B cell (primary cell): ENCODE measurements around the gene ERBB2.

Experiments used
- EZH2 ChIP-seq: IDR thresholded peaks from 2 replicates; pipeline ENCODE4 v1.6.1; 2012; ENCODE audit warnings: borderline replicate concordance, low read depth, mild to moderate bottlenecking, moderate library complexity, low read length; ENCODE audit not compliant: insufficient read depth, poor library complexity, severe bottlenecking
- TF ChIP-seq, protein P1 (sequence below): fragments of 200-600 bp; IDR thresholded peaks from one replicate; pipeline ENCODE4 v1.8.0; 2022; ENCODE audit warnings: antibody characterized with exemption, mild to moderate bottlenecking

DNA sequence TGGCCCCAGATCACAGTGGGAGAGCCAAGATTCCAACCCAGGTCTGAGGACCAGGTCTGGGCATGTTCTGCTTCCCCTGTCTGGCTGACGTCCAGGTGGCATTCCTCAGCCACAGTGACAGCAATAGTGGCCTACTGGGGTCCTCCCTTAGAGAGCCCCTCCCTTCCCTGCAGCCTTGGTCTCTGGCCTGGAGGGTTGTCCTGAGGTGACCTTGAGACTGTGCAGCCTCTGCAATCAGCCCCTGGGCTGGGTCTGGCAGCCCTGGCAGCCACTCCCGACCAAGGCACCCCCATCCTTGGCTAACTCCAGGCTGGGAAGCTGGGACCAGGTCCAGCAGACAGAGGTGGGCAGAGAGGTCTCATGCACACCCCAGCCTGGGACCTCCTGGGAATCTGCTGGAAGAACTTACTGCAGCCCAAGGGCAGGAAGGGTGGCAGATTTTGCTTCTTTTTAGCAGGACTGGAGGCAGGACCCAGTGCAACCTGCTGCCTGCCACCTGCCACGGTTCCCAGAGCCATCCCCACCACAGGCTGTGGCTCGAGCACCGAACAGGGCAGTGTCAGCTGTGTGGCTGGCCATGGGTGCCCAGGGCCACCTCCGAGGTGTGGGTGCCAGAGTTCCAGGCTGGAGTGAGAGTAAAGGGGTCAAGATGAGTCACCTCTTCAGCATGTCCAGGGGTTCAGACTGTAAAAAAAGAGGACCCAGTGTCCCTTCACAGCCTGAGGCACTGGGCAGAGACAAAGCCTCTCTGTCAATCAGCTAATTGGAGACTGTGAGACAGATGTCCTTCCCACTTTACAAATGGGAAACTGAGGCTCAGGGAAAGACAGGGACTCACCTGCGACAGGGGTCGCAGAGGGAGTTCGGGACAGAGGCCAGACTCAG, 50.5 kb downstream of the ERBB2 start:
- TF ChIP-seq, protein P1, sequence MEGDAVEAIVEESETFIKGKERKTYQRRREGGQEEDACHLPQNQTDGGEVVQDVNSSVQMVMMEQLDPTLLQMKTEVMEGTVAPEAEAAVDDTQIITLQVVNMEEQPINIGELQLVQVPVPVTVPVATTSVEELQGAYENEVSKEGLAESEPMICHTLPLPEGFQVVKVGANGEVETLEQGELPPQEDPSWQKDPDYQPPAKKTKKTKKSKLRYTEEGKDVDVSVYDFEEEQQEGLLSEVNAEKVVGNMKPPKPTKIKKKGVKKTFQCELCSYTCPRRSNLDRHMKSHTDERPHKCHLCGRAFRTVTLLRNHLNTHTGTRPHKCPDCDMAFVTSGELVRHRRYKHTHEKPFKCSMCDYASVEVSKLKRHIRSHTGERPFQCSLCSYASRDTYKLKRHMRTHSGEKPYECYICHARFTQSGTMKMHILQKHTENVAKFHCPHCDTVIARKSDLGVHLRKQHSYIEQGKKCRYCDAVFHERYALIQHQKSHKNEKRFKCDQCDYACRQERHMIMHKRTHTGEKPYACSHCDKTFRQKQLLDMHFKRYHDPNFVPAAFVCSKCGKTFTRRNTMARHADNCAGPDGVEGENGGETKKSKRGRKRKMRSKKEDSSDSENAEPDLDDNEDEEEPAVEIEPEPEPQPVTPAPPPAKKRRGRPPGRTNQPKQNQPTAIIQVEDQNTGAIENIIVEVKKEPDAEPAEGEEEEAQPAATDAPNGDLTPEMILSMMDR = no peak
- no peak for TF ChIP-seq EZH2
